Smooth muscle cell (in vitro differentiated cells): ENCODE data around the gene MVK. TPM values are rescaled to one million over a fixed set of nuclear protein-coding genes. Genes with fewer than 3 reads are reported as not detected.

Experiments
- DNase-seq: peaks from one replicate; lab custom pipeline; 2025; ENCODE audit not compliant: unreplicated experiment; lab: John Stamatoyannopoulos, UW
- H2AFZ ChIP-seq: fragments of 200-600 bp; sonication (generic); 2 replicates; pipeline ENCODE4 v1.6.0; 2016; ENCODE audit warnings: antibody characterized with exemption, low read depth, mild to moderate bottlenecking
- H3F3A ChIP-seq: fragments of 200-600 bp; sonication (generic); 2 replicates; pipeline ENCODE4 v1.6.0; 2017; ENCODE audit warnings: antibody characterized with exemption, low read depth
- H3K27ac ChIP-seq: fragments of 200-600 bp; sonication (generic); 2 replicates; pipeline ENCODE4 v1.5.1; 2016; ENCODE audit warnings: low read depth, mild to moderate bottlenecking
- H3K27me3 ChIP-seq: fragments of 200-600 bp; sonication (generic); 2 replicates; pipeline ENCODE4 v1.6.1; 2016; ENCODE audit warnings: low read depth, mild to moderate bottlenecking
- H3K36me3 ChIP-seq: fragments of 200-600 bp; sonication (generic); 2 replicates; pipeline ENCODE4 v1.5.1; 2016; ENCODE audit warnings: low read depth
- H3K4me1 ChIP-seq: fragments of 200-600 bp; sonication (generic); 2 replicates; pipeline ENCODE4 v1.5.1; 2016; ENCODE audit warnings: low read depth
- H3K4me2 ChIP-seq: fragments of 200-600 bp; sonication (generic); 2 replicates; pipeline ENCODE4 v1.6.0; 2016; ENCODE audit warnings: mild to moderate bottlenecking
- H3K4me3 ChIP-seq: fragments of 200-600 bp; sonication (generic); 2 replicates; pipeline ENCODE4 v1.5.1; 2016; ENCODE audit warnings: mild to moderate bottlenecking
- H3K79me2 ChIP-seq: fragments of 200-600 bp; sonication (generic); 2 replicates; pipeline ENCODE4 v1.6.0; 2016; ENCODE audit warnings: low read depth, mild to moderate bottlenecking
- H3K9ac ChIP-seq: fragments of 200-600 bp; sonication (generic); 2 replicates; pipeline ENCODE4 v1.6.0; 2016; ENCODE audit warnings: low read depth
- H3K9me3 ChIP-seq: fragments of 200-600 bp; sonication (generic); replicated peaks from 2 replicates; pipeline ENCODE4 v1.5.1; 2016; ENCODE audit warnings: low read depth
- H4K20me1 ChIP-seq: fragments of 200-600 bp; sonication (generic); 2 replicates; pipeline ENCODE4 v1.6.0; 2016; ENCODE audit warnings: low read depth
- CTCF ChIP-seq: fragments of 200-600 bp; sonication (generic); IDR thresholded peaks from 2 replicates; pipeline ENCODE4 v1.5.1; 2017; ENCODE audit warnings: borderline replicate concordance, mild to moderate bottlenecking, antibody characterized with exemption; ENCODE audit not compliant: insufficient read depth, poor library complexity, severe bottlenecking
- WGBS: methylation state at CpG from one replicate; pipeline ENCODE4 v1.1.7; 2016; ENCODE audit warnings: low lambda C conversion rate; 5-methylcytosine and 5-hydroxymethylcytosine counted together
- polyA plus RNA-seq: library from polyadenylated mRNA; unstranded; fragments of >200 nt; fragmentation: Nextera tagmentation; extraction: Ambion mirVana; gene quantifications from 2 replicates; pipeline ENCODE4 v1.2.1, GENCODE V29; 2016
- total RNA-seq: library from RNA; depleted of rRNA; stranded (reverse); fragments of >200 nt; gene quantifications from 2 replicates; pipeline ENCODE4 v1.2.3, GENCODE V29; 2014

Gene MVK
- total and polyA plus RNA-seq, 2 experiments from 2014 or later = 16.3 to 21.1 TPM

GRCh38 chr12:109627633-109628032 is 54.0 kb downstream of the MVK start:
- Histone ChIP-seq H4K20me1 (no peaks in the 10 kb centered on the region), H3K79me2 (no peaks in the 10 kb centered on the region), H3K9ac (no peak overlapping the region), H3K4me2 (no peak overlapping the region), H3F3A (no peaks in the 10 kb centered on the region), H3K36me3 (no peaks in the 10 kb centered on the region), H3K9me3 (no peaks in the 10 kb centered on the region), H2AFZ (no peak overlapping the region), H3K27me3 (peaks cover 5% of the 10 kb centered on the region), H3K4me3 (no peak overlapping the region), H3K4me1 (peaks cover 5% of the 10 kb centered on the region), H3K27ac (no peak overlapping the region)
- 81% methylated on average over 7 of the region's 7 CpGs for WGBS
- DNase-seq = no peak
- TF ChIP-seq CTCF = no peak

GRCh38 chr12:109630107-109630506 is 56.5 kb downstream of the MVK start:
- Histone ChIP-seq H3K4me3 (no peak overlapping the region), H3K9me3 (no peaks in the 10 kb centered on the region), H3K4me2 (no peak overlapping the region), H3K27ac (no peak overlapping the region), H3F3A (no peaks in the 10 kb centered on the region), H3K27me3 (peaks cover 5% of the 10 kb centered on the region), H2AFZ (no peak overlapping the region), H3K36me3 (no peaks in the 10 kb centered on the region), H3K79me2 (no peaks in the 10 kb centered on the region), H3K4me1 (peaks cover 5% of the 10 kb centered on the region), H3K9ac (no peak overlapping the region), H4K20me1 (no peaks in the 10 kb centered on the region)
- WGBS = 96% methylated on average over 5 of the region's 5 CpGs
- DNase-seq = no peak
- no peak for TF ChIP-seq CTCF

- Histone ChIP-seq H3K36me3 (no peaks in the 10 kb centered on the region), H3F3A (no peaks in the 10 kb centered on the region), H3K27me3 (peaks cover 5% of the 10 kb centered on the region), H3K27ac (no peak overlapping the region), H2AFZ (no peak overlapping the region), H3K9ac (no peak overlapping the region), H3K9me3 (no peaks in the 10 kb centered on the region), H4K20me1 (no peaks in the 10 kb centered on the region), H3K4me1 (peaks cover 5% of the 10 kb centered on the region), H3K79me2 (no peaks in the 10 kb centered on the region), H3K4me2 (no peak overlapping the region), H3K4me3 (no peak overlapping the region)
- TF ChIP-seq CTCF = no peak
- no peak for DNase-seq
- WGBS = 79% methylated on average over 13 of the region's 13 CpGs
Measured at GRCh38 chr12:109630815-109631214, 57.2 kb downstream of the MVK start.

- peaks cover 5% of the 10 kb centered on the region for H3K27me3 ChIP-seq
- H2AFZ ChIP-seq = no peak overlapping the region
- 65% methylated on average over 5 of the region's 5 CpGs for WGBS
- H3K9ac ChIP-seq = no peak overlapping the region
- H3K36me3 ChIP-seq = no peaks in the 10 kb centered on the region
- H3F3A ChIP-seq = no peaks in the 10 kb centered on the region
- H3K4me3 ChIP-seq = no peak overlapping the region
- H3K9me3 ChIP-seq = no peaks in the 10 kb centered on the region
- no peaks in the 10 kb centered on the region for H3K79me2 ChIP-seq
- no peak overlapping the region for H3K4me2 ChIP-seq
- no peak for TF ChIP-seq CTCF
- peaks cover 5% of the 10 kb centered on the region for H3K4me1 ChIP-seq
- no peak for DNase-seq
- H4K20me1 ChIP-seq = no peaks in the 10 kb centered on the region
- no peak overlapping the region for H3K27ac ChIP-seq
Measured at GRCh38 chr12:109631302-109631701, 57.7 kb downstream of the MVK start.
